ENCODE results near the gene MKS1. TPM values are rescaled to one million over a fixed set of nuclear protein-coding genes. Genes with fewer than 3 reads are reported as not detected.

Gene MKS1
- total RNA-seq, 1 experiment from 2014 or later = 9.6 TPM

GRCh38 chr17:58246781-58247180, 27.7 kb upstream of the MKS1 start:
- Mint-ChIP-seq H3K27me3 (ENCODE audit: unreplicated experiment) (peaks cover 90% of the 10 kb centered on the region), H3K4me3 (ENCODE audit: low read depth, unreplicated experiment) (no peak overlapping the region), H3K9me3 (ENCODE audit: low read depth, unreplicated experiment) (no peaks in the 10 kb centered on the region), H3K36me3 (ENCODE audit: insufficient read depth, unreplicated experiment) (no peaks in the 10 kb centered on the region), H3K4me1 (ENCODE audit: low read depth, unreplicated experiment) (no peaks in the 10 kb centered on the region), H3K27ac (ENCODE audit: unreplicated experiment) (no peak overlapping the region)
- no peak for DNase-seq
- no TSS peak for BruUV-seq (replicated peaks)
- intact Hi-C loops (cut with micrococcal nuclease; ENCODE audit: unreplicated experiment) = no loop called here
- no peak for TF ChIP-seq CTCF (IDR thresholded peaks at IDR 0.05; ENCODE audit: unreplicated experiment)
- CTCF ChIA-PET = no interaction called here

- no peaks in the 10 kb centered on the region for H3K36me3 Mint-ChIP-seq (ENCODE audit: insufficient read depth, unreplicated experiment)
- no peak overlapping the region for H3K27ac Mint-ChIP-seq (ENCODE audit: unreplicated experiment)
- no peak for TF ChIP-seq CTCF (IDR thresholded peaks at IDR 0.05; ENCODE audit: unreplicated experiment)
- no peaks in the 10 kb centered on the region for H3K9me3 Mint-ChIP-seq (ENCODE audit: low read depth, unreplicated experiment)
- DNase-seq = no peak
- no TSS peak for BruUV-seq (replicated peaks)
- intact Hi-C loops (cut with micrococcal nuclease; ENCODE audit: unreplicated experiment) = no loop called here
- H3K4me3 Mint-ChIP-seq (ENCODE audit: low read depth, unreplicated experiment) = no peak overlapping the region
- peaks cover 90% of the 10 kb centered on the region for H3K27me3 Mint-ChIP-seq (ENCODE audit: unreplicated experiment)
- CTCF ChIA-PET = no interaction called here
- no peaks in the 10 kb centered on the region for H3K4me1 Mint-ChIP-seq (ENCODE audit: low read depth, unreplicated experiment)
Observed at GRCh38 chr17:58246104-58246740, 27.2 kb upstream of the MKS1 start.

GRCh38 chr17:58245428-58246103, 26.5 kb upstream of the MKS1 start:
- H3K27ac Mint-ChIP-seq (ENCODE audit: unreplicated experiment) = no peak overlapping the region
- H3K27me3 Mint-ChIP-seq (ENCODE audit: unreplicated experiment) = peaks cover 95% of the 10 kb centered on the region
- intact Hi-C loops (cut with micrococcal nuclease; ENCODE audit: unreplicated experiment) = no loop called here
- BruUV-seq (replicated peaks) = no TSS peak
- no peak overlapping the region for H3K4me3 Mint-ChIP-seq (ENCODE audit: low read depth, unreplicated experiment)
- H3K36me3 Mint-ChIP-seq (ENCODE audit: insufficient read depth, unreplicated experiment) = no peaks in the 10 kb centered on the region
- no peak for TF ChIP-seq CTCF (IDR thresholded peaks at IDR 0.05; ENCODE audit: unreplicated experiment)
- no peaks in the 10 kb centered on the region for H3K4me1 Mint-ChIP-seq (ENCODE audit: low read depth, unreplicated experiment)
- no peak for DNase-seq
- no peaks in the 10 kb centered on the region for H3K9me3 Mint-ChIP-seq (ENCODE audit: low read depth, unreplicated experiment)
- CTCF ChIA-PET = no interaction called here

- Mint-ChIP-seq H3K36me3 (ENCODE audit: insufficient read depth, unreplicated experiment) (no peaks in the 10 kb centered on the region), H3K27ac (ENCODE audit: unreplicated experiment) (no peak overlapping the region), H3K27me3 (ENCODE audit: unreplicated experiment) (peaks cover 95% of the 10 kb centered on the region), H3K4me3 (ENCODE audit: low read depth, unreplicated experiment) (no peak overlapping the region), H3K4me1 (ENCODE audit: low read depth, unreplicated experiment) (no peaks in the 10 kb centered on the region), H3K9me3 (ENCODE audit: low read depth, unreplicated experiment) (no peaks in the 10 kb centered on the region)
- TF ChIP-seq CTCF (IDR thresholded peaks at IDR 0.05; ENCODE audit: unreplicated experiment) = no peak
- no peak for DNase-seq
- intact Hi-C loops (cut with micrococcal nuclease; ENCODE audit: unreplicated experiment) = no loop called here
- BruUV-seq (replicated peaks) = no TSS peak
- CTCF ChIA-PET = no interaction called here
Observed at GRCh38 chr17:58244963-58245362, 25.9 kb upstream of the MKS1 start.
